Caco-2 (cell line): ENCODE results near the gene KIF26B. TPM values are rescaled to one million over a fixed set of nuclear protein-coding genes. Genes with fewer than 3 reads are reported as not detected.

ENCODE experiments used
- BruUV-seq: library from RNA; stranded (reverse); fragments of 400-500 nt; replicated peaks from 2 replicates; lab custom pipeline; 2021; lab: Mats Ljungman, UMichigan
- CTCF ChIA-PET: fragments of 300-600 bp; sonication (Branson Sonifier 250); formaldehyde crosslinking; loops from one replicate; lab custom pipeline; 2022; ENCODE audit warnings: antibody characterized with exemption; lab: Charles Lee
- POLR2A ChIA-PET: fragments of 300-600 bp; sonication (Branson Sonifier 250); formaldehyde crosslinking; loops from one replicate; lab custom pipeline; 2022; ENCODE audit warnings: antibody characterized with exemption; lab: Charles Lee
- DNase-seq, 2 experiments: peaks; one replicate each; pipeline versions ENCODE4 v3.0.0 to v3.0.0-alpha.2; 2020 to 2022
- H3K27me3 ChIP-seq: replicated peaks from 2 replicates; pipeline ENCODE4 v1.6.0; 2011; ENCODE audit warnings: low read length; ENCODE audit not compliant: control insufficient read depth, insufficient read depth
- H3K36me3 ChIP-seq: 2 replicates; pipeline ENCODE4 v1.5.1; 2011; ENCODE audit warnings: low read length; ENCODE audit not compliant: control insufficient read depth, insufficient read depth
- H3K4me1 ChIP-seq: fragments of 250-450 bp; sonication (Bioruptor Pico); 2 replicates; pipeline ENCODE4 v1.5.1; 2020; ENCODE audit warnings: mild to moderate bottlenecking
- H3K4me3 ChIP-seq: 2 replicates; pipeline ENCODE4 v1.5.1; 2011; ENCODE audit warnings: low read depth, mild to moderate bottlenecking, control low read depth, low read length
- H3K9me3 ChIP-seq: fragments of 250-450 bp; sonication (Bioruptor Pico); 2 replicates; pipeline ENCODE4 v1.5.1; 2020; ENCODE audit warnings: mild to moderate bottlenecking, moderate library complexity
- H3K27ac Mint-ChIP-seq: one replicate; pipeline ENCODE4 v1.8.0; 2022; ENCODE audit warnings: mixed read lengths; ENCODE audit not compliant: unreplicated experiment
- H3K27me3 Mint-ChIP-seq: one replicate; pipeline ENCODE4 v1.8.0; 2022; ENCODE audit warnings: mixed read lengths; ENCODE audit not compliant: insufficient read depth, unreplicated experiment
- H3K36me3 Mint-ChIP-seq: one replicate; pipeline ENCODE4 v1.8.0; 2022; ENCODE audit warnings: mild to moderate bottlenecking, mixed read lengths; ENCODE audit not compliant: insufficient read depth, unreplicated experiment
- H3K4me1 Mint-ChIP-seq: one replicate; pipeline ENCODE4 v1.8.0; 2022; ENCODE audit warnings: low read depth, mixed read lengths; ENCODE audit not compliant: unreplicated experiment
- H3K4me3 Mint-ChIP-seq: one replicate; pipeline ENCODE4 v1.8.0; 2022; ENCODE audit warnings: mild to moderate bottlenecking, moderate library complexity, mixed read lengths; ENCODE audit not compliant: unreplicated experiment
- H3K9me3 Mint-ChIP-seq: one replicate; pipeline ENCODE4 v1.8.0; 2022; ENCODE audit warnings: mixed read lengths; ENCODE audit not compliant: unreplicated experiment
- intact Hi-C: fragments of 100-400 bp; cut with micrococcal nuclease; formaldehyde crosslinking; loops from one replicate; pipeline ENCODE4 v1.10.0; 2022; ENCODE audit not compliant: unreplicated experiment
- total RNA-seq: library from RNA; stranded (reverse); gene quantifications from 2 replicates; pipeline ENCODE4 v1.2.3, GENCODE V29; 2022
- TF ChIP-seq, protein P1 (sequence below), 2 experiments: fragments of 200-600 bp in 1 of 2; IDR thresholded peaks; 1 replicate in 1 of 2; 2 replicates in 1 of 2; pipeline versions ENCODE4 v1.5.1 to v1.8.0; 2011 to 2022; ENCODE audit warnings: antibody characterized with exemption in 1 of 2, control low read depth in 1 of 2, inconsistent platforms in 1 of 2, low read depth in 1 of 2, low read length in 1 of 2, mild to moderate bottlenecking in 1 of 2, moderate library complexity in 1 of 2; ENCODE audit not compliant: insufficient read depth in 1 of 2, severe bottlenecking in 1 of 2, unreplicated experiment in 1 of 2

Gene KIF26B
- total RNA-seq, 1 experiment from 2014 or later: 4.9 TPM

DNA sequence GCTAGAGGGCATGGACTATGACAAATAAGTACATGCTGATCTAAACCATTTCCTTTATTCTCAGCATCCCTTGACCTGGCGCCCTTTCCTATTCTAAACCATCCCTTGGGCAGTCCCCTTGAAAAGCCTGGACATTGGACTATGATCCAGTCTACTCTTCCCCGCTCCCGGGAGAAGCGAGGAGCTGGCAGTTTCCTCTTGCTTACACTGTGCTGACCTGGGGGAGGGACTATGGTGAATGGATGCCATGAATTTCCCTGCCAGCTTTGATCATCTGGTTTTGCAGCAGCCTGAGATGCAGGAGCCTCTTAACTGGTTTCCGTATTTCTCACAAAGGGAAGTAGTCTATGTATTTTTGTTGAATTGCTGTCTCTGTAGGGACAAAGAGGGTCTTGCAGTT, 121.7 kb downstream of the KIF26B start:
- TF ChIP-seq, protein P1, sequence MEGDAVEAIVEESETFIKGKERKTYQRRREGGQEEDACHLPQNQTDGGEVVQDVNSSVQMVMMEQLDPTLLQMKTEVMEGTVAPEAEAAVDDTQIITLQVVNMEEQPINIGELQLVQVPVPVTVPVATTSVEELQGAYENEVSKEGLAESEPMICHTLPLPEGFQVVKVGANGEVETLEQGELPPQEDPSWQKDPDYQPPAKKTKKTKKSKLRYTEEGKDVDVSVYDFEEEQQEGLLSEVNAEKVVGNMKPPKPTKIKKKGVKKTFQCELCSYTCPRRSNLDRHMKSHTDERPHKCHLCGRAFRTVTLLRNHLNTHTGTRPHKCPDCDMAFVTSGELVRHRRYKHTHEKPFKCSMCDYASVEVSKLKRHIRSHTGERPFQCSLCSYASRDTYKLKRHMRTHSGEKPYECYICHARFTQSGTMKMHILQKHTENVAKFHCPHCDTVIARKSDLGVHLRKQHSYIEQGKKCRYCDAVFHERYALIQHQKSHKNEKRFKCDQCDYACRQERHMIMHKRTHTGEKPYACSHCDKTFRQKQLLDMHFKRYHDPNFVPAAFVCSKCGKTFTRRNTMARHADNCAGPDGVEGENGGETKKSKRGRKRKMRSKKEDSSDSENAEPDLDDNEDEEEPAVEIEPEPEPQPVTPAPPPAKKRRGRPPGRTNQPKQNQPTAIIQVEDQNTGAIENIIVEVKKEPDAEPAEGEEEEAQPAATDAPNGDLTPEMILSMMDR (IDR thresholded peaks at IDR 0.05; ENCODE audit: insufficient read depth in 1 of 2, low read depth in 1 of 2, low read length in 1 of 2, severe bottlenecking in 1 of 2, unreplicated experiment in 1 of 2): no peak
- BruUV-seq: no TSS peak
- Histone ChIP-seq H3K27me3 (no peaks in the 10 kb centered on the region), H3K9me3 (no peaks in the 10 kb centered on the region), H3K4me1 (peaks cover 7% of the 10 kb centered on the region; the same call in 1 of the 2 replicates), H3K36me3 (no peaks in the 10 kb centered on the region), H3K4me3 (no peak overlapping the region)
- CTCF ChIA-PET: no interaction called here
- no peak for DNase-seq
- POLR2A ChIA-PET: no interaction called here
- Mint-ChIP-seq H3K9me3 (no peaks in the 10 kb centered on the region), H3K4me3 (no peak overlapping the region), H3K27me3 (no peaks in the 10 kb centered on the region), H3K4me1 (peaks cover 6% of the 10 kb centered on the region), H3K36me3 (no peaks in the 10 kb centered on the region), H3K27ac (no peak overlapping the region)
- intact Hi-C loops: no loop called here

DNA sequence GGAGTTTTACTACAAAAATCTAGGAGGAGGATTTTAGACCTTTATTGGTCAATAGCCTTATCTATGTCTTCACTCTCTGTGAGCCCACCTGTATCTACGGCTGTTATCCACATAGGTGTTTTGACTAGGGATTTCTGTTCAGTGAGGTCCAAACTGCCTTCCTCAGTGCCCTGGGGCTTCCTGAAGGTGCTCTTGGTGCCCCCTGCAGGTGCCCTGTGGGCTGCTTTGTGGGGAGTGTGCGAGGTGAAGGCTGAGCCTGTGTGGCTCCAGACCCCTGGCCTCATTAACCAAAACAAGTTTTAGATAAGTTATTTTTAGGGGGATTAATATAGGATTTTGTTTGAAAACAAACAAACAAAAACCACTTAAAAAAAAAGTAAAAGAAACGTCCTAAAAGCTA, 122.5 kb downstream of the KIF26B start:
- Mint-ChIP-seq H3K27me3 (no peaks in the 10 kb centered on the region), H3K4me3 (no peak overlapping the region), H3K36me3 (no peaks in the 10 kb centered on the region), H3K4me1 (peaks cover 6% of the 10 kb centered on the region), H3K27ac (no peak overlapping the region), H3K9me3 (no peaks in the 10 kb centered on the region)
- H3K4me1 ChIP-seq: peaks cover 7% of the 10 kb centered on the region; the same call in 1 of the 2 replicates
- TF ChIP-seq, protein P1 (IDR thresholded peaks at IDR 0.05; ENCODE audit: insufficient read depth in 1 of 2, low read depth in 1 of 2, low read length in 1 of 2, severe bottlenecking in 1 of 2, unreplicated experiment in 1 of 2): peak; percentile 31 to 69
- CTCF ChIA-PET: no interaction called here
- no peaks in the 10 kb centered on the region for H3K27me3 ChIP-seq
- intact Hi-C loops: loop anchor here (1.0 kb wide), 1 partner anchor 120 kb away; no protein-coding TSS in a partner anchor
- no peaks in the 10 kb centered on the region for H3K36me3 ChIP-seq
- POLR2A ChIA-PET: no interaction called here
- H3K9me3 ChIP-seq: no peaks in the 10 kb centered on the region
- no TSS peak for BruUV-seq
- H3K4me3 ChIP-seq: no peak overlapping the region
- peak; percentile 54 to 58 for DNase-seq

DNA sequence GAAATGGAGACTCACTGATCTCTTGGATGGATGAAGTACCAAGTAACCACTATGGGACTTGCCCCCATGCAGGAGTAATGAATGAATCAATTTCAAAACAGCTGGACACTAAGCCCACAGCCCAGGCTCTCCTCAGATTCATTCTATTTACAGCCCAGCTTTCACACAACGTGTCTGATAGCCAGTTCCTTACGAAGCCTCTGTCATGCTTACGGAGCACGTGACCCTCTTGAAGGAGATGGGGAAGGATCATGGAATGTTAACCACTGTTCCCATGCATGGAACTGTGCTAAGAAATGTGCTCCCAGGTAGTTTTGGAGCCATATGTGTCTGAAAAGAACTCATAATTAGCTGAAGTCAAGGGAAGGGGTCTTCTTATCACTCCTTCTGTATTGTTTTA, 124.1 kb downstream of the KIF26B start:
- no peaks in the 10 kb centered on the region for H3K36me3 ChIP-seq
- no peaks in the 10 kb centered on the region for H3K36me3 Mint-ChIP-seq
- ChIA-PET CTCF (interaction anchor here (0.6 kb wide), 1 partner anchor 528 kb away, joined by 3 read pairs; no protein-coding TSS in a partner anchor), POLR2A (no interaction called here)
- H3K27me3 Mint-ChIP-seq: no peaks in the 10 kb centered on the region
- H3K9me3 ChIP-seq: no peaks in the 10 kb centered on the region
- TF ChIP-seq, protein P1 (IDR thresholded peaks at IDR 0.05; ENCODE audit: insufficient read depth in 1 of 2, low read depth in 1 of 2, low read length in 1 of 2, severe bottlenecking in 1 of 2, unreplicated experiment in 1 of 2): no peak
- no TSS peak for BruUV-seq
- no peaks in the 10 kb centered on the region for H3K27me3 ChIP-seq
- no peak for DNase-seq
- H3K27ac Mint-ChIP-seq: no peak overlapping the region
- H3K4me3 Mint-ChIP-seq: no peak overlapping the region
- peaks cover 7% of the 10 kb centered on the region; the same call in 1 of the 2 replicates for H3K4me1 ChIP-seq
- no peaks in the 10 kb centered on the region for H3K9me3 Mint-ChIP-seq
- H3K4me1 Mint-ChIP-seq: peaks cover 6% of the 10 kb centered on the region
- intact Hi-C loops: no loop called here
- no peak overlapping the region for H3K4me3 ChIP-seq
